Measurements from ENCODE around the gene CFAP251.

DNA sequence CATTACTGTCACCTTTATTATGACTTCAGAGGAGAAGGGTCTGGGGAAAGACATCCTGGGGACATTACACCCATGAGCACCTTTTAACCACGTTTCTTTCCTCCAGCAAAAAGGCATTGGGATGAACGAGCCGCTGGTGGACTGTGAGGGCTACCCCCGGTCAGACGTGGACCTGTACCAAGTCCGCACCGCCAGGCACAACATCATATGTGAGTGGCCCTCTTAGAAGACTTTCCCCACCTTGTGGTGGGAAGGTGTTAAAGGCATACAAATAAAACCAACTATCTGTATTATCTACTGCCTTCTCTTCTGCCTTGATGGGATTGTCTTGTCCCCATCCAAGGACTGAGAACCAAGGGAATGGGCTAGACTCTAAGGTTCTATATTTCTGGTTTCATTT lies 23.8 kb upstream of the CFAP251 start:
- TF ChIP-seq POLR2AphosphoS5 (IDR thresholded peaks at IDR 0.05) = no peak
- TF ChIP-seq, protein P1, sequence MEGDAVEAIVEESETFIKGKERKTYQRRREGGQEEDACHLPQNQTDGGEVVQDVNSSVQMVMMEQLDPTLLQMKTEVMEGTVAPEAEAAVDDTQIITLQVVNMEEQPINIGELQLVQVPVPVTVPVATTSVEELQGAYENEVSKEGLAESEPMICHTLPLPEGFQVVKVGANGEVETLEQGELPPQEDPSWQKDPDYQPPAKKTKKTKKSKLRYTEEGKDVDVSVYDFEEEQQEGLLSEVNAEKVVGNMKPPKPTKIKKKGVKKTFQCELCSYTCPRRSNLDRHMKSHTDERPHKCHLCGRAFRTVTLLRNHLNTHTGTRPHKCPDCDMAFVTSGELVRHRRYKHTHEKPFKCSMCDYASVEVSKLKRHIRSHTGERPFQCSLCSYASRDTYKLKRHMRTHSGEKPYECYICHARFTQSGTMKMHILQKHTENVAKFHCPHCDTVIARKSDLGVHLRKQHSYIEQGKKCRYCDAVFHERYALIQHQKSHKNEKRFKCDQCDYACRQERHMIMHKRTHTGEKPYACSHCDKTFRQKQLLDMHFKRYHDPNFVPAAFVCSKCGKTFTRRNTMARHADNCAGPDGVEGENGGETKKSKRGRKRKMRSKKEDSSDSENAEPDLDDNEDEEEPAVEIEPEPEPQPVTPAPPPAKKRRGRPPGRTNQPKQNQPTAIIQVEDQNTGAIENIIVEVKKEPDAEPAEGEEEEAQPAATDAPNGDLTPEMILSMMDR (IDR thresholded peaks at IDR 0.05) = peak in 1 of 4 experiments; percentile 19

All from prostate gland (tissue), 2 donors.